CD4-positive, alpha-beta T cell (primary cell): ENCODE data around the gene NSUN3. TPM values are rescaled to one million over a fixed set of nuclear protein-coding genes. Genes with fewer than 3 reads are reported as not detected.

Experiments
- ATAC-seq: fragments of 200-7000 bp; cut with Tn5 transposase; one replicate; pipeline ENCODE4 v1.10.0; 2022; ENCODE audit warnings: mild to moderate bottlenecking; ENCODE audit not compliant: poor library complexity
- CTCF ChIA-PET: fragments of 350-600 bp; sonication (Branson Sonifier 250); formaldehyde crosslinking; loops from one replicate; lab custom pipeline; 2021; ENCODE audit warnings: antibody characterized with exemption, inconsistent platforms; lab: Charles Lee
- POLR2A ChIA-PET: fragments of 350-600 bp; sonication (Branson Sonifier 250); formaldehyde crosslinking; loops from one replicate; lab custom pipeline; 2021; ENCODE audit warnings: antibody characterized with exemption, inconsistent platforms; lab: Charles Lee
- DNase-seq, 14 experiments: peaks; one replicate each; pipeline ENCODE4 v3.0.0-alpha.2; 2013 to 2020; ENCODE audit warnings: mixed read lengths in 2 of 14
- H3K27ac ChIP-seq, 2 donors: one replicate each; pipeline versions ENCODE4 v1.5.1 to v1.7.0; 2013; ENCODE audit warnings: low read length in 2 of 2, low read depth in 1 of 2, mild to moderate bottlenecking in 1 of 2
- H3K27me3 ChIP-seq, 2 experiments: 1 replicate in 1 of 2; 2 replicates in 1 of 2; pipeline versions ENCODE4 v1.6.1 to v1.7.0; 2013; ENCODE audit warnings: low read length in 2 of 2, control low read depth in 1 of 2, mild to moderate bottlenecking in 1 of 2, moderate library complexity in 1 of 2; ENCODE audit not compliant: insufficient read depth in 2 of 2, control insufficient read depth in 1 of 2
- H3K36me3 ChIP-seq: one replicate; pipeline ENCODE4 v1.6.1; 2013; ENCODE audit warnings: low read length, control low read depth; ENCODE audit not compliant: insufficient read depth
- H3K4me1 ChIP-seq: one replicate; pipeline ENCODE4 v1.6.1; 2013; ENCODE audit warnings: low read length, control low read depth; ENCODE audit not compliant: insufficient read depth
- H3K4me3 ChIP-seq: one replicate; pipeline ENCODE4 v1.5.1; 2013; ENCODE audit warnings: mild to moderate bottlenecking, low read length, moderate library complexity
- H3K9me3 ChIP-seq, 2 experiments: 1 replicate in 1 of 2; 2 replicates in 1 of 2; pipeline versions ENCODE4 v1.6.1 to v1.7.0; 2013; ENCODE audit warnings: low read length in 2 of 2, mild to moderate bottlenecking in 2 of 2, control low read depth in 1 of 2, moderate library complexity in 1 of 2; ENCODE audit not compliant: control insufficient read depth in 1 of 2, insufficient read depth in 1 of 2
- H3K27ac Mint-ChIP-seq: one replicate; pipeline ENCODE4 v1.8.0; 2020; ENCODE audit warnings: mixed read lengths
- H3K27me3 Mint-ChIP-seq: one replicate; pipeline ENCODE4 v1.8.0; 2021; ENCODE audit warnings: mixed read lengths
- H3K36me3 Mint-ChIP-seq: one replicate; pipeline ENCODE4 v1.8.0; 2021; ENCODE audit warnings: low read depth, mixed read lengths
- H3K4me1 Mint-ChIP-seq: one replicate; pipeline ENCODE4 v1.8.0; 2021; ENCODE audit warnings: low read depth, mixed read lengths
- H3K4me3 Mint-ChIP-seq: one replicate; pipeline ENCODE4 v1.8.0; 2020; ENCODE audit warnings: mild to moderate bottlenecking, mixed read lengths
- H3K9me3 Mint-ChIP-seq: one replicate; pipeline ENCODE4 v1.8.0; 2020; ENCODE audit warnings: mixed read lengths
- CTCF ChIP-seq: fragments of 200-600 bp; IDR thresholded peaks from one replicate; pipeline ENCODE4 v1.8.0; 2022; ENCODE audit warnings: antibody characterized with exemption, mild to moderate bottlenecking
- intact Hi-C, 2 experiments: fragments of 100-400 bp; cut with DNase I in 1 of 2; cut with micrococcal nuclease in 1 of 2; formaldehyde crosslinking; loops; one replicate each; pipeline versions ENCODE4 v1.15.1 to v1.9.0; 2023 to 2025; cut with DNase I, micrococcal nuclease
- total RNA-seq, 174 experiments: library from RNA in 2 of 174; stranded (reverse) in 2 of 174; gene quantifications; one replicate each; pipeline ENCODE4 v1.2.3 and lab custom pipeline; 2021 to 2026

Gene NSUN3
- total RNA-seq, 2 experiments from 2014 or later, result 12.4 to 13.4 TPM

GRCh38 chr3:94150113-94150512, 87.3 kb downstream of the NSUN3 start:
- H3K4me1 ChIP-seq, result no peaks in the 10 kb centered on the region
- no peak overlapping the region for H3K27ac Mint-ChIP-seq
- no peak for TF ChIP-seq CTCF
- peaks cover 37% of the 10 kb centered on the region for H3K27me3 Mint-ChIP-seq
- H3K27me3 ChIP-seq, result no peaks in the 10 kb centered on the region
- ChIA-PET CTCF (no interaction called here), POLR2A (no interaction called here)
- no peak overlapping the region for H3K4me3 ChIP-seq
- intact Hi-C loops, result no loop called here
- H3K4me1 Mint-ChIP-seq, result no peaks in the 10 kb centered on the region
- no peaks in the 10 kb centered on the region for H3K9me3 ChIP-seq
- H3K9me3 Mint-ChIP-seq, result no peaks in the 10 kb centered on the region
- no peak overlapping the region for H3K4me3 Mint-ChIP-seq
- ATAC-seq (no peak), DNase-seq (no peak)
- H3K27ac ChIP-seq, result no peak overlapping the region
- no peaks in the 10 kb centered on the region for H3K36me3 ChIP-seq
- no peaks in the 10 kb centered on the region for H3K36me3 Mint-ChIP-seq

- no peak for DNase-seq
- Mint-ChIP-seq H3K36me3 (no peaks in the 10 kb centered on the region), H3K4me3 (no peak overlapping the region), H3K4me1 (no peaks in the 10 kb centered on the region), H3K27ac (no peak overlapping the region), H3K9me3 (no peaks in the 10 kb centered on the region), H3K27me3 (peaks cover 46% of the 10 kb centered on the region)
- Histone ChIP-seq H3K4me3 (no peak overlapping the region), H3K36me3 (no peaks in the 10 kb centered on the region), H3K4me1 (no peaks in the 10 kb centered on the region), H3K27ac (no peak overlapping the region), H3K27me3 (no peaks in the 10 kb centered on the region), H3K9me3 (no peaks in the 10 kb centered on the region)
- POLR2A ChIA-PET, result no interaction called here
- no peak for ATAC-seq
- intact Hi-C loops, result no loop called here
- CTCF ChIA-PET, result no interaction called here
- no peak for TF ChIP-seq CTCF
Observed at GRCh38 chr3:94156626-94157025, 93.8 kb downstream of the NSUN3 start.

GRCh38 chr3:94158512-94158911, 95.7 kb downstream of the NSUN3 start:
- Mint-ChIP-seq H3K27me3 (peaks cover 31% of the 10 kb centered on the region), H3K36me3 (no peaks in the 10 kb centered on the region), H3K4me3 (no peak overlapping the region), H3K9me3 (no peaks in the 10 kb centered on the region), H3K4me1 (no peaks in the 10 kb centered on the region), H3K27ac (no peak overlapping the region)
- ATAC-seq (no peak), DNase-seq (no peak)
- Histone ChIP-seq H3K27ac (no peak overlapping the region), H3K4me3 (no peak overlapping the region), H3K36me3 (no peaks in the 10 kb centered on the region), H3K4me1 (no peaks in the 10 kb centered on the region), H3K9me3 (no peaks in the 10 kb centered on the region), H3K27me3 (no peaks in the 10 kb centered on the region)
- POLR2A ChIA-PET, result no interaction called here
- intact Hi-C loops, result no loop called here
- TF ChIP-seq CTCF, result no peak
- CTCF ChIA-PET, result interaction anchor here (1.0 kb wide), 1 partner anchor 21 kb away, joined by 3 read pairs; no protein-coding TSS in a partner anchor
